Measurements from ENCODE around the gene ABHD4.

DNA sequence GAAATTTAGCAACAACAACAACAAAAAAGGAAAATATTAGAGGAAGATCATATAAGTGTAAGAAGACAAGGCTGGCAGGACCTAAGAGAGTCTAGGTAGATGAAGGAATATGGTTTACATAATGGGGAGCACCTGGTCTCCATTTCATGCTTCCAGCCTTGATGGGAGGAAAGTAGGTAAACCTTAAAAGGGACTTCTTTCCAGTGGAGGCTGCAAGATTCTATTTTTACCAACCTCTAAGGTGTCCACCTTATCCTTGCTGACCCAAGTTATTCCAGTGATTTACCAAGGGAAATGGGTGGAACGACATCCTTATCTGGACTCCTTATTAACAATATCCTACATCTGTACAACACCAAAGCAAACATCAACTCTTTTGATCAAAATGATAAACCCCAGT is 39.1 kb upstream of the ABHD4 start:
- TF ChIP-seq POLR2AphosphoS5 (IDR thresholded peaks at IDR 0.05) (no peak), POLR2A (IDR thresholded peaks at IDR 0.05) (no peak), EP300 (IDR thresholded peaks at IDR 0.05) (no peak)
- TF ChIP-seq, protein P1, sequence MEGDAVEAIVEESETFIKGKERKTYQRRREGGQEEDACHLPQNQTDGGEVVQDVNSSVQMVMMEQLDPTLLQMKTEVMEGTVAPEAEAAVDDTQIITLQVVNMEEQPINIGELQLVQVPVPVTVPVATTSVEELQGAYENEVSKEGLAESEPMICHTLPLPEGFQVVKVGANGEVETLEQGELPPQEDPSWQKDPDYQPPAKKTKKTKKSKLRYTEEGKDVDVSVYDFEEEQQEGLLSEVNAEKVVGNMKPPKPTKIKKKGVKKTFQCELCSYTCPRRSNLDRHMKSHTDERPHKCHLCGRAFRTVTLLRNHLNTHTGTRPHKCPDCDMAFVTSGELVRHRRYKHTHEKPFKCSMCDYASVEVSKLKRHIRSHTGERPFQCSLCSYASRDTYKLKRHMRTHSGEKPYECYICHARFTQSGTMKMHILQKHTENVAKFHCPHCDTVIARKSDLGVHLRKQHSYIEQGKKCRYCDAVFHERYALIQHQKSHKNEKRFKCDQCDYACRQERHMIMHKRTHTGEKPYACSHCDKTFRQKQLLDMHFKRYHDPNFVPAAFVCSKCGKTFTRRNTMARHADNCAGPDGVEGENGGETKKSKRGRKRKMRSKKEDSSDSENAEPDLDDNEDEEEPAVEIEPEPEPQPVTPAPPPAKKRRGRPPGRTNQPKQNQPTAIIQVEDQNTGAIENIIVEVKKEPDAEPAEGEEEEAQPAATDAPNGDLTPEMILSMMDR (IDR thresholded peaks at IDR 0.05), result no peak
